H4 (cell line): ENCODE data around the gene SEMA5B. TPM values are rescaled to one million over a fixed set of nuclear protein-coding genes. Genes with fewer than 3 reads are reported as not detected.

Source experiments
- DNase-seq: peaks from one replicate; pipeline ENCODE4 v3.0.0-alpha.2; 2015; ENCODE audit warnings: low spot score
- total RNA-seq: library from RNA; depleted of rRNA; stranded (reverse); fragments of >200 nt; shearing (Covaris generic); gene quantifications from 2 replicates; pipeline ENCODE4 v1.2.3, GENCODE V29; 2014

The SEMA5B gene
- total RNA-seq, 1 experiment from 2014 or later: not detected

- DNase-seq: no peak
Measured at GRCh38 chr3:122947196-122947595, 80.4 kb downstream of the SEMA5B start.

GRCh38 chr3:122946185-122946584 is 81.4 kb downstream of the SEMA5B start:
- no peak for DNase-seq

- no peak for DNase-seq
Measured at GRCh38 chr3:122945230-122945629, 82.3 kb downstream of the SEMA5B start.

- no peak for DNase-seq
Measured at GRCh38 chr3:122944671-122945161, 82.8 kb downstream of the SEMA5B start.

- DNase-seq: no peak
Measured at GRCh38 chr3:122943828-122944190, 83.8 kb downstream of the SEMA5B start.

GRCh38 chr3:122942937-122943827 is 84.4 kb downstream of the SEMA5B start:
- peak; percentile 70 for DNase-seq

GRCh38 chr3:122942239-122942638 is 85.3 kb downstream of the SEMA5B start:
- DNase-seq: no peak

- DNase-seq: no peak
Measured at GRCh38 chr3:122941228-122942206, 86.0 kb downstream of the SEMA5B start.

GRCh38 chr3:122940628-122941086 is 86.9 kb downstream of the SEMA5B start:
- no peak for DNase-seq

- no peak for DNase-seq
Measured at GRCh38 chr3:122938783-122939425, 88.7 kb downstream of the SEMA5B start.

GRCh38 chr3:122937745-122938144 is 89.8 kb downstream of the SEMA5B start:
- DNase-seq: no peak

- no peak for DNase-seq
Measured at GRCh38 chr3:122936986-122937385, 90.6 kb downstream of the SEMA5B start.

GRCh38 chr3:122936335-122936734 is 91.2 kb downstream of the SEMA5B start:
- DNase-seq: no peak

- DNase-seq: no peak
Measured at GRCh38 chr3:122934251-122934650, 93.3 kb downstream of the SEMA5B start.

GRCh38 chr3:122932251-122932967 is 95.2 kb downstream of the SEMA5B start:
- no peak for DNase-seq

GRCh38 chr3:122931636-122932035 is 95.9 kb downstream of the SEMA5B start:
- no peak for DNase-seq

GRCh38 chr3:122930063-122930997 is 97.2 kb downstream of the SEMA5B start:
- DNase-seq: no peak

- no peak for DNase-seq
Measured at GRCh38 chr3:122929188-122930062, 98.1 kb downstream of the SEMA5B start.
